K562 (cell line): ENCODE measurements around the gene BLM. TPM values are rescaled to one million over a fixed set of nuclear protein-coding genes. Genes with fewer than 3 reads are reported as not detected.
A peak's percentile ranks its signal among the peaks of the same experiment; 100 is the strongest.

Experiments used
- BDP1 ChIP-seq: IDR thresholded peaks from 3 replicates; pipeline ENCODE4 v1.6.1; 2011; ENCODE audit not compliant: insufficient read length, insufficient read depth
- CBX3 ChIP-seq, 2 experiments: IDR thresholded peaks; 1 replicate in 1 of 2; 2 replicates in 1 of 2; pipeline ENCODE4 v1.6.1; 2012; ENCODE audit warnings: inconsistent platforms in 2 of 2, low read length in 2 of 2, borderline replicate concordance in 1 of 2, control low read depth in 1 of 2
- CREBBP ChIP-seq: IDR thresholded peaks from one replicate; pipeline ENCODE4 v1.6.1; 2012; ENCODE audit warnings: low read depth, mild to moderate bottlenecking, control low read depth, inconsistent platforms, low read length
- GATAD2B ChIP-seq: fragments of 450-650 bp; IDR thresholded peaks from 2 replicates; pipeline ENCODE4 v1.6.1; 2017; ENCODE audit warnings: mild to moderate bottlenecking, borderline replicate concordance
- HOXB6 ChIP-seq: fragments of 250-450 bp; sonication (Bioruptor Pico); IDR thresholded peaks from 2 replicates; pipeline ENCODE4 v1.5.1; 2022; ENCODE audit warnings: mild to moderate bottlenecking, borderline replicate concordance
- ILK ChIP-seq: fragments of 450-650 bp; IDR thresholded peaks from 2 replicates; pipeline ENCODE4 v1.6.1; 2016; ENCODE audit warnings: missing genetic modification characterization, low read depth, mild to moderate bottlenecking, missing compliant biosample characterization, moderate library complexity, borderline replicate concordance
- MAFK ChIP-seq: IDR thresholded peaks from 2 replicates; pipeline ENCODE4 v1.6.1; 2011; ENCODE audit warnings: low read length, improper control_type of control experiment
- MBD2 ChIP-seq: sonication (generic); IDR thresholded peaks from 2 replicates; pipeline ENCODE4 v1.6.1; 2016; ENCODE audit warnings: low read depth, borderline replicate concordance
- MCM5 ChIP-seq: fragments of 450-650 bp; IDR thresholded peaks from 2 replicates; pipeline ENCODE4 v1.6.1; 2016; ENCODE audit warnings: low read depth
- MLX ChIP-seq, 2 experiments: fragments of 450-650 bp in 1 of 2; sonication (generic) in 1 of 2; formaldehyde crosslinking; conservative IDR thresholded peaks; 2 replicates each; pipeline versions ENCODE4 v1.4.0 to v1.8.1; 2020 to 2022; ENCODE audit warnings: mild to moderate bottlenecking in 1 of 2, missing genetic modification reagents in 1 of 2
- PHF20 ChIP-seq: fragments of 450-650 bp; IDR thresholded peaks from 2 replicates; pipeline ENCODE4 v1.6.1; 2018; ENCODE audit not compliant: partially characterized antibody
- RFX1 ChIP-seq: fragments of 450-650 bp; IDR thresholded peaks from 2 replicates; pipeline ENCODE4 v1.6.1; 2016; ENCODE audit warnings: mild to moderate bottlenecking, moderate library complexity
- SMARCE1 ChIP-seq: fragments of 450-650 bp; IDR thresholded peaks from 2 replicates; pipeline ENCODE4 v1.7.1; 2016; ENCODE audit warnings: mild to moderate bottlenecking
- SUPT5H ChIP-seq: fragments of 450-650 bp; IDR thresholded peaks from 2 replicates; pipeline ENCODE4 v1.6.1; 2016
- TAF7 ChIP-seq: fragments of 450-650 bp; IDR thresholded peaks from 2 replicates; pipeline ENCODE4 v1.6.1; 2016; ENCODE audit warnings: missing genetic modification characterization, missing compliant biosample characterization
- TCF3 ChIP-seq: sonication (generic); formaldehyde crosslinking; IDR thresholded peaks from 2 replicates; pipeline ENCODE4 v1.4.0; 2020; ENCODE audit warnings: mild to moderate bottlenecking, missing genetic modification reagents
- ZBTB2 ChIP-seq: fragments of 450-650 bp; IDR thresholded peaks from 2 replicates; pipeline ENCODE4 v1.6.1; 2016; ENCODE audit warnings: antibody characterized with exemption
- ZBTB8A ChIP-seq: fragments of 450-650 bp; IDR thresholded peaks from 2 replicates; pipeline ENCODE4 v1.6.1; 2018; ENCODE audit warnings: mild to moderate bottlenecking, moderate library complexity; ENCODE audit not compliant: partially characterized antibody
- ZZZ3 ChIP-seq: fragments of 450-650 bp; IDR thresholded peaks from 2 replicates; pipeline ENCODE4 v1.6.1; 2016; ENCODE audit warnings: antibody characterized with exemption, mild to moderate bottlenecking, moderate library complexity
- polyA plus RNA-seq, 8 experiments: library from polyadenylated mRNA; depleted of rRNA in 4 of 8; stranded (reverse) in 5 of 8; unstranded in 3 of 8; fragments of >200 nt; fragmentation: Nextera tagmentation in 2 of 8; fragmentation: Illumina TruSeq in 1 of 8; extraction: Ambion mirVana in 2 of 8; extraction: Trizol in 1 of 8; gene quantifications; 2 replicates each; pipeline versions ENCODE4 v1.2.1 to v1.2.3, GENCODE V29; 2011 to 2014; ENCODE audit warnings: inconsistent platforms in 1 of 8, missing spikeins in 1 of 8
- total RNA-seq, 7 experiments: library from RNA; depleted of rRNA in 6 of 7; stranded (reverse); fragments of >200 nt in 6 of 7; fragmentation: Illumina TruSeq in 2 of 7; extraction: Trizol in 2 of 7; gene quantifications; 2 replicates each; pipeline versions ENCODE4 v1.2.1 to v1.2.3, GENCODE V29; 2011 to 2021; ENCODE audit warnings: low replicate concordance in 1 of 7
- TF ChIP-seq, protein P1 (sequence below): fragments of 250-450 bp; sonication (Bioruptor Pico); IDR thresholded peaks from 2 replicates; pipeline ENCODE4 v1.4.0; 2020
- TF ChIP-seq, protein P2 (sequence below): sonication (generic); formaldehyde crosslinking; IDR thresholded peaks from 2 replicates; pipeline ENCODE4 v1.8.1; 2022; ENCODE audit warnings: missing genetic modification reagents

Gene BLM
- total and polyA plus RNA-seq, 9 of the 15 experiments (the other 6 are each of a cell fraction or from before 2014, with no cell fraction given), result 21.0 to 56.0 (median 43.9) TPM

DNA sequence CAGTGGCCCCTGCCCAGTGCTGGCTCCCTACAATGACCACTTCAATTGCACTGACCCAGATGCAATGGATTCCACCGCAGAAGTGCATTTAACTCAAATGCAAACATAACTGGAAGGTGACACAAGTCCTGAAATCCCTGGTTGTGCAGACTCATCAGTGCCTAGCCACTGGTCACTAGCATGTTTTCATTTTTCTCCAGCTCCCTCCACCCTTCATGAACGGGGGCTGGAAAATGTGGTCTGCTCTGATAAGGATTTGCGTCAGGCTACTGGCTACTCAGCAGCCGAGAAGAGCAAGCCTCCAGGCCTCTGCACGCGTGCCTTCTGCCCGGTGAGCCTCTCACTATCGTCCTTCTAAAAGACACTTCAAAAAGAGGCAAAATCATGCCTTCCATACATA is 123.8 kb downstream of the BLM start (continued):
- TF ChIP-seq MAFK (peak; percentile 89), MLX (CRISPR knock-in tag; conservative IDR thresholded peaks at IDR 0.05) (no peak), SUPT5H (no peak), MCM5 (no peak), SMARCE1 (peak; percentile 99), RFX1 (no peak), MBD2 (peak; percentile 86), CBX3 (IDR thresholded peaks at IDR 0.05; ENCODE audit: borderline replicate concordance in 1 of 2, low read length in 2 of 2) (peak in 1 of 2 experiments; percentile 90; a peak in 2 of 3 replicates), PHF20 (no peak), ZBTB8A (no peak), TCF3 (CRISPR knock-in tag) (peak; percentile 99), TAF7 (no peak; the same call in 1 of the 2 replicates), GATAD2B (0 out of 2 replicates have a peak, but pooled peaks have one; percentile 54), BDP1 (no peak), HOXB6 (no peak), ZZZ3 (no peak), ZBTB2 (no peak), CREBBP (no peak), ILK (tag) (no peak)
- TF ChIP-seq, protein P1, sequence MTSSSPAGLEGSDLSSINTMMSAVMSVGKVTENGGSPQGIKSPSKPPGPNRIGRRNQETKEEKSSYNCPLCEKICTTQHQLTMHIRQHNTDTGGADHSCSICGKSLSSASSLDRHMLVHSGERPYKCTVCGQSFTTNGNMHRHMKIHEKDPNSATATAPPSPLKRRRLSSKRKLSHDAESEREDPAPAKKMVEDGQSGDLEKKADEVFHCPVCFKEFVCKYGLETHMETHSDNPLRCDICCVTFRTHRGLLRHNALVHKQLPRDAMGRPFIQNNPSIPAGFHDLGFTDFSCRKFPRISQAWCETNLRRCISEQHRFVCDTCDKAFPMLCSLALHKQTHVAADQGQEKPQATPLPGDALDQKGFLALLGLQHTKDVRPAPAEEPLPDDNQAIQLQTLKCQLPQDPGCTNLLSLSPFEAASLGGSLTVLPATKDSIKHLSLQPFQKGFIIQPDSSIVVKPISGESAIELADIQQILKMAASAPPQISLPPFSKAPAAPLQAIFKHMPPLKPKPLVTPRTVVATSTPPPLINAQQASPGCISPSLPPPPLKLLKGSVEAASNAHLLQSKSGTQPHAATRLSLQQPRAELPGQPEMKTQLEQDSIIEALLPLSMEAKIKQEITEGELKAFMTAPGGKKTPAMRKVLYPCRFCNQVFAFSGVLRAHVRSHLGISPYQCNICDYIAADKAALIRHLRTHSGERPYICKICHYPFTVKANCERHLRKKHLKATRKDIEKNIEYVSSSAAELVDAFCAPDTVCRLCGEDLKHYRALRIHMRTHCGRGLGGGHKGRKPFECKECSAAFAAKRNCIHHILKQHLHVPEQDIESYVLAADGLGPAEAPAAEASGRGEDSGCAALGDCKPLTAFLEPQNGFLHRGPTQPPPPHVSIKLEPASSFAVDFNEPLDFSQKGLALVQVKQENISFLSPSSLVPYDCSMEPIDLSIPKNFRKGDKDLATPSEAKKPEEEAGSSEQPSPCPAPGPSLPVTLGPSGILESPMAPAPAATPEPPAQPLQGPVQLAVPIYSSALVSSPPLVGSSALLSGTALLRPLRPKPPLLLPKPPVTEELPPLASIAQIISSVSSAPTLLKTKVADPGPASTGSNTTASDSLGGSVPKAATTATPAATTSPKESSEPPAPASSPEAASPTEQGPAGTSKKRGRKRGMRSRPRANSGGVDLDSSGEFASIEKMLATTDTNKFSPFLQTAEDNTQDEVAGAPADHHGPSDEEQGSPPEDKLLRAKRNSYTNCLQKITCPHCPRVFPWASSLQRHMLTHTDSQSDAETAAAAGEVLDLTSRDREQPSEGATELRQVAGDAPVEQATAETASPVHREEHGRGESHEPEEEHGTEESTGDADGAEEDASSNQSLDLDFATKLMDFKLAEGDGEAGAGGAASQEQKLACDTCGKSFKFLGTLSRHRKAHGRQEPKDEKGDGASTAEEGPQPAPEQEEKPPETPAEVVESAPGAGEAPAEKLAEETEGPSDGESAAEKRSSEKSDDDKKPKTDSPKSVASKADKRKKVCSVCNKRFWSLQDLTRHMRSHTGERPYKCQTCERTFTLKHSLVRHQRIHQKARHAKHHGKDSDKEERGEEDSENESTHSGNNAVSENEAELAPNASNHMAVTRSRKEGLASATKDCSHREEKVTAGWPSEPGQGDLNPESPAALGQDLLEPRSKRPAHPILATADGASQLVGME (CRISPR knock-in tag), result no peak
- TF ChIP-seq, protein P2, sequence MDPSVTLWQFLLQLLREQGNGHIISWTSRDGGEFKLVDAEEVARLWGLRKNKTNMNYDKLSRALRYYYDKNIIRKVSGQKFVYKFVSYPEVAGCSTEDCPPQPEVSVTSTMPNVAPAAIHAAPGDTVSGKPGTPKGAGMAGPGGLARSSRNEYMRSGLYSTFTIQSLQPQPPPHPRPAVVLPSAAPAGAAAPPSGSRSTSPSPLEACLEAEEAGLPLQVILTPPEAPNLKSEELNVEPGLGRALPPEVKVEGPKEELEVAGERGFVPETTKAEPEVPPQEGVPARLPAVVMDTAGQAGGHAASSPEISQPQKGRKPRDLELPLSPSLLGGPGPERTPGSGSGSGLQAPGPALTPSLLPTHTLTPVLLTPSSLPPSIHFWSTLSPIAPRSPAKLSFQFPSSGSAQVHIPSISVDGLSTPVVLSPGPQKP (CRISPR knock-in tag), result no peak
